ENCODE measurements around the gene MIA. TPM values are rescaled to one million over a fixed set of nuclear protein-coding genes. Genes with fewer than 3 reads are reported as not detected.
A peak's percentile ranks its signal among the peaks of the same experiment; 100 is the strongest.

The MIA gene
- total and polyA plus RNA-seq, 9 of the 15 experiments (the other 6 are each of a cell fraction or from before 2014, with no cell fraction given), result 0.21 TPM; not detected in 8

GRCh38 chr19:40756502-40757110 is 18.7 kb upstream of the MIA start:
- no peak for FAIRE-seq
- intact Hi-C loops (cut with micrococcal nuclease) (no loop called here), in situ Hi-C loops (cut with MboI) (no loop called here)
- TF ChIP-seq ZBTB11 (CRISPR knock-in tag; IDR thresholded peaks at IDR 0.05), result no peak
- TF ChIP-seq POLR2B (IDR thresholded peaks at IDR 0.05; ENCODE audit: low read depth, partially characterized antibody), result peak; percentile 18
- H3K4me2 ChIP-seq (ENCODE audit: insufficient read depth, low read length), result no peak overlapping the region
- peaks cover 88% of the 10 kb centered on the region for H3K36me3 ChIP-seq (ENCODE audit: control insufficient read depth, insufficient read depth, low read length)
- peaks cover 35% of the 10 kb centered on the region for H4K20me1 ChIP-seq (replicated peaks; ENCODE audit: control insufficient read depth, insufficient read depth, low read length)
- H3K27ac ChIP-seq (ENCODE audit: extremely low read depth, low read depth, low read length), result no peak overlapping the region; the same call in 2 of the 3 replicates
- WGBS (ENCODE audit: insufficient coverage, low coverage, missing lambda C conversion rate), result 89% methylated on average over 7 of the region's 11 CpGs
- H3K9ac ChIP-seq (ENCODE audit: insufficient read depth in 1 of 2, low read depth in 2 of 2, low read length in 2 of 2), result peak overlapping the region in 1 of 2 experiments; percentile 40; a peak in 2 of 4 replicates
- ChIA-PET CTCF (ENCODE audit: low intra/inter-chr PET ratio) (no interaction called here), POLR2A (interaction anchor here (1.2 to 2.3 kb wide), 5 partner anchors 9 to 21 kb away, joined by 4 to 8 read pairs (median 5); partner anchors contain the start of gene RAB4B)
- ATAC-seq, result no peak
- H2AFZ ChIP-seq (ENCODE audit: low read depth, low read length), result no peak overlapping the region
- no TSS peak for BruUV-seq (replicated peaks)
- H3K27me3 ChIP-seq (ENCODE audit: control insufficient read depth in 2 of 2, insufficient read depth in 2 of 2, low read length in 2 of 2), result no peaks in the 10 kb centered on the region
- H3K9me1 ChIP-seq (ENCODE audit: control insufficient read depth, insufficient read depth, low read length), result peaks cover 3% of the 10 kb centered on the region
- H3K79me2 ChIP-seq (ENCODE audit: control insufficient read depth, insufficient read depth, low read length), result peaks cover 82% of the 10 kb centered on the region
- no peak for DNase-seq (ENCODE audit: extremely low read depth in 1 of 4, low spot score in 3 of 4)
- peaks cover 18 to 31% of the 10 kb centered on the region in 2 experiments; a peak in 4 of 5 replicates for H3K4me1 ChIP-seq (replicated peaks in 1 of 2; ENCODE audit: control insufficient read depth in 2 of 2, insufficient read depth in 2 of 2, low read length in 2 of 2)
- no peak overlapping the region for H3K4me3 ChIP-seq
- H3K9me3 ChIP-seq (replicated peaks; ENCODE audit: control insufficient read depth, insufficient read depth, low read depth, low read length), result no peaks in the 10 kb centered on the region

All from K562 (cell line).